K562 (cell line): ENCODE measurements around the gene CDHR1.

ENCODE experiments used
- ARHGAP35 ChIP-seq: fragments of 450-650 bp; IDR thresholded peaks from 2 replicates; pipeline ENCODE4 v1.6.1; 2018; ENCODE audit not compliant: partially characterized antibody
- DIDO1 ChIP-seq: fragments of 450-650 bp; IDR thresholded peaks from 2 replicates; pipeline ENCODE4 v1.6.1; 2016; ENCODE audit warnings: low read depth, missing biosample characterization, missing genetic modification characterization
- NCOA1 ChIP-seq: fragments of 450-650 bp; IDR thresholded peaks from 2 replicates; pipeline ENCODE4 v1.6.1; 2016; ENCODE audit warnings: low read depth
- SRF ChIP-seq, 2 experiments: fragments of 250-450, 450-650 bp in 1 of 2; sonication (Bioruptor Pico) in 1 of 2; sonication (generic) in 1 of 2; formaldehyde crosslinking; IDR thresholded peaks; 2 replicates each; pipeline versions ENCODE4 v1.5.0 to v1.5.1; 2020 to 2022; ENCODE audit warnings: mild to moderate bottlenecking in 1 of 2, missing genetic modification reagents in 1 of 2
- ZHX1 ChIP-seq: fragments of 150-350 bp; conservative IDR thresholded peaks from 2 replicates; pipeline ENCODE4 v1.6.1; 2014; ENCODE audit warnings: low read length

GRCh38 chr10:84230359-84230758 lies 36.0 kb downstream of the CDHR1 start:
- TF ChIP-seq NCOA1 (no peak), SRF (CRISPR knock-in tag; IDR thresholded peaks at IDR 0.05) (no peak), DIDO1 (tag) (no peak), ZHX1 (no peak), ARHGAP35 (no peak)
